ENCODE data around the gene NAALADL2. TPM values are rescaled to one million over a fixed set of nuclear protein-coding genes. Genes with fewer than 3 reads are reported as not detected.

Gene NAALADL2
- total and polyA plus RNA-seq, 2 of the 4 experiments (the other 2 are of a cell fraction) = 3.8 to 19.2 TPM

DNA sequence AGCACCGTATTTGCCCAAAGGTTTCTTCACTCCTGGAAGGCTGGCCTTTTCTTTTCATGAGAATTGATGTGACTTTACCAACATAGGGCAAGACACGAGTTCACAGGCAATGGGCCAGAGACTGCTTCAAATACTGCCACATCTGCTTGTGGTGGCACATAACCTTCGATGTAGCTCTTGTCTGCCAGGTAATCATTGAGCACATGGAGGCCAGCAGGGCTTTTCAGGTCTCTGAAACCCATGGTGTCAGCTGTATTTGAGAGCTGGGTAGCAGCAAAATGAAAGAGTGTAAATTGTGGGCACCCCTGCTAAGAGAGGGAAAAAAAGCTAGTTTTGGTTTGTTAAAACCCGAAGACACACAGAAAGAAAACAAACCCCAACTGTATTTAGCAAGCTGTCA lies 200.7 kb downstream of the NAALADL2 start:
- H3K9me1 ChIP-seq (ENCODE audit: insufficient read depth, low read length) = 0 out of 2 replicates have a peak, but pooled peaks cover 3% of the 10 kb centered on the region
- intact Hi-C loops (cut with micrococcal nuclease) = no loop called here
- no peak overlapping the region for H3K14ac ChIP-seq (replicated peaks; ENCODE audit: low read depth, low read length)
- no peak overlapping the region for H2AK5ac ChIP-seq (ENCODE audit: low read depth, low read length)
- in situ Hi-C loops (cut with MboI; ENCODE audit: low sequenced_read_pairs) = no loop called here
- no peaks in the 10 kb centered on the region for H3K27me3 ChIP-seq (ENCODE audit: control insufficient read depth, insufficient read depth, low read length)
- H3K79me1 ChIP-seq (ENCODE audit: low read depth in 1 of 2, low read length in 2 of 2) = no peaks in the 10 kb centered on the region
- H3K4ac ChIP-seq (ENCODE audit: low read depth, low read length) = no peak overlapping the region
- POLR2A ChIA-PET (ENCODE audit: unreplicated experiment) = no interaction called here
- H3K56ac ChIP-seq (ENCODE audit: extremely low read depth, insufficient read depth, low read length) = no peak overlapping the region
- H3K9ac ChIP-seq (ENCODE audit: low read depth, low read length) = no peak overlapping the region
- no peak overlapping the region for H2BK15ac ChIP-seq (ENCODE audit: low read depth, low read length)
- no peaks in the 10 kb centered on the region for H4K20me1 ChIP-seq (ENCODE audit: insufficient read depth, low read length)
- H2BK20ac ChIP-seq (ENCODE audit: low read depth, low read length) = no peak overlapping the region
- H2BK120ac ChIP-seq (ENCODE audit: low read depth, low read length) = no peak overlapping the region
- H2AK9ac ChIP-seq (replicated peaks; ENCODE audit: low read depth, low read length, poor library complexity) = no peak overlapping the region
- H3K23ac ChIP-seq (ENCODE audit: low read depth, low read length) = no peak overlapping the region
- no CpG with 5 or more reads among the region's 4 CpGs for WGBS, 2 experiments (ENCODE audit: extremely low coverage in 2 of 2, insufficient read length in 1 of 2)
- no peak overlapping the region for H3K27ac ChIP-seq (ENCODE audit: insufficient read depth, low read length)
- H2AFZ ChIP-seq (replicated peaks; ENCODE audit: low read length, poor library complexity) = no peak overlapping the region
- H3K4me1 ChIP-seq (ENCODE audit: control insufficient read depth, insufficient read depth, low read length) = peaks cover 4% of the 10 kb centered on the region
- TF ChIP-seq MXI1 (IDR thresholded peaks at IDR 0.05; ENCODE audit: borderline replicate concordance, low read depth, low read length) = no peak
- TF ChIP-seq CEBPB (IDR thresholded peaks at IDR 0.05; ENCODE audit: low read depth, low read length) = no peak
- no peak for TF ChIP-seq RCOR1 (IDR thresholded peaks at IDR 0.05; ENCODE audit: insufficient replicate concordance, low read length)
- TF ChIP-seq, protein P1, sequence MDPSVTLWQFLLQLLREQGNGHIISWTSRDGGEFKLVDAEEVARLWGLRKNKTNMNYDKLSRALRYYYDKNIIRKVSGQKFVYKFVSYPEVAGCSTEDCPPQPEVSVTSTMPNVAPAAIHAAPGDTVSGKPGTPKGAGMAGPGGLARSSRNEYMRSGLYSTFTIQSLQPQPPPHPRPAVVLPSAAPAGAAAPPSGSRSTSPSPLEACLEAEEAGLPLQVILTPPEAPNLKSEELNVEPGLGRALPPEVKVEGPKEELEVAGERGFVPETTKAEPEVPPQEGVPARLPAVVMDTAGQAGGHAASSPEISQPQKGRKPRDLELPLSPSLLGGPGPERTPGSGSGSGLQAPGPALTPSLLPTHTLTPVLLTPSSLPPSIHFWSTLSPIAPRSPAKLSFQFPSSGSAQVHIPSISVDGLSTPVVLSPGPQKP (IDR thresholded peaks at IDR 0.05; ENCODE audit: borderline replicate concordance, low read depth, low read length) = no peak
- no peak for TF ChIP-seq RFX5 (IDR thresholded peaks at IDR 0.05; ENCODE audit: low read depth, low read length)
- TF ChIP-seq CHD1 (IDR thresholded peaks at IDR 0.05; ENCODE audit: low read depth, low read length) = no peak
- TF ChIP-seq, protein P2, sequence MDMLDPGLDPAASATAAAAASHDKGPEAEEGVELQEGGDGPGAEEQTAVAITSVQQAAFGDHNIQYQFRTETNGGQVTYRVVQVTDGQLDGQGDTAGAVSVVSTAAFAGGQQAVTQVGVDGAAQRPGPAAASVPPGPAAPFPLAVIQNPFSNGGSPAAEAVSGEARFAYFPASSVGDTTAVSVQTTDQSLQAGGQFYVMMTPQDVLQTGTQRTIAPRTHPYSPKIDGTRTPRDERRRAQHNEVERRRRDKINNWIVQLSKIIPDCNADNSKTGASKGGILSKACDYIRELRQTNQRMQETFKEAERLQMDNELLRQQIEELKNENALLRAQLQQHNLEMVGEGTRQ (IDR thresholded peaks at IDR 0.05; ENCODE audit: low read depth, low read length) = no peak
- TF ChIP-seq POLR2A (IDR thresholded peaks at IDR 0.05; ENCODE audit: low read depth, low read length) = no peak
- TF ChIP-seq NFE2L2 (IDR thresholded peaks at IDR 0.05; ENCODE audit: low read depth, low read length) = no peak
- TF ChIP-seq MAZ (IDR thresholded peaks at IDR 0.05; ENCODE audit: borderline replicate concordance, low read depth, low read length) = no peak
- no peak for TF ChIP-seq BHLHE40 (IDR thresholded peaks at IDR 0.05; ENCODE audit: low read depth, low read length)
- TF ChIP-seq, protein P3, sequence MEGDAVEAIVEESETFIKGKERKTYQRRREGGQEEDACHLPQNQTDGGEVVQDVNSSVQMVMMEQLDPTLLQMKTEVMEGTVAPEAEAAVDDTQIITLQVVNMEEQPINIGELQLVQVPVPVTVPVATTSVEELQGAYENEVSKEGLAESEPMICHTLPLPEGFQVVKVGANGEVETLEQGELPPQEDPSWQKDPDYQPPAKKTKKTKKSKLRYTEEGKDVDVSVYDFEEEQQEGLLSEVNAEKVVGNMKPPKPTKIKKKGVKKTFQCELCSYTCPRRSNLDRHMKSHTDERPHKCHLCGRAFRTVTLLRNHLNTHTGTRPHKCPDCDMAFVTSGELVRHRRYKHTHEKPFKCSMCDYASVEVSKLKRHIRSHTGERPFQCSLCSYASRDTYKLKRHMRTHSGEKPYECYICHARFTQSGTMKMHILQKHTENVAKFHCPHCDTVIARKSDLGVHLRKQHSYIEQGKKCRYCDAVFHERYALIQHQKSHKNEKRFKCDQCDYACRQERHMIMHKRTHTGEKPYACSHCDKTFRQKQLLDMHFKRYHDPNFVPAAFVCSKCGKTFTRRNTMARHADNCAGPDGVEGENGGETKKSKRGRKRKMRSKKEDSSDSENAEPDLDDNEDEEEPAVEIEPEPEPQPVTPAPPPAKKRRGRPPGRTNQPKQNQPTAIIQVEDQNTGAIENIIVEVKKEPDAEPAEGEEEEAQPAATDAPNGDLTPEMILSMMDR (conservative IDR thresholded peaks at IDR 0.05; ENCODE audit: low read depth, low read length) = no peak
- TF ChIP-seq RAD21 (IDR thresholded peaks at IDR 0.05; ENCODE audit: low read length) = no peak
- TF ChIP-seq MAFK (IDR thresholded peaks at IDR 0.05; ENCODE audit: low read depth, low read length) = no peak
- TF ChIP-seq FOS (IDR thresholded peaks at IDR 0.05; ENCODE audit: low read depth, low read length) = no peak
- TF ChIP-seq SMC3 (IDR thresholded peaks at IDR 0.05; ENCODE audit: low read depth, low read length) = no peak
- H3K4me3 ChIP-seq (ENCODE audit: insufficient read depth, low read depth, low read length) = no peak overlapping the region
- H3K36me3 ChIP-seq (ENCODE audit: control insufficient read depth, insufficient read depth, low read length) = no peaks in the 10 kb centered on the region
- H4K91ac ChIP-seq (ENCODE audit: insufficient read depth, low read depth, low read length) = no peak overlapping the region
- H2BK5ac ChIP-seq (ENCODE audit: low read depth, low read length, poor library complexity, severe bottlenecking) = no peak overlapping the region
- no peak overlapping the region for H4K8ac ChIP-seq (ENCODE audit: low read depth in 2 of 2, low read length in 2 of 2)
- CTCF ChIA-PET = interaction anchor here (0.6 to 0.8 kb wide), 2 partner anchors 19 to 1371 kb away, joined by 3 to 4 read pairs; no protein-coding TSS in a partner anchor
- BruUV-seq (replicated peaks) = no TSS peak
- no peak overlapping the region for H3K18ac ChIP-seq (ENCODE audit: low read depth, low read length)
- H3K4me2 ChIP-seq (ENCODE audit: low read depth, low read length) = no peak overlapping the region
- DNase-seq = no peak
- peak overlapping the region; percentile 58; the same call in 1 of the 2 replicates for H4K5ac ChIP-seq (ENCODE audit: low read depth, low read length)
- ATAC-seq (ENCODE audit: low read depth) = no peak
- dilution Hi-C loops (cut with HindIII; ENCODE audit: low sequenced_read_pairs, unreplicated experiment) = no loop called here
- peaks cover 6% of the 10 kb centered on the region for H3K9me3 ChIP-seq (ENCODE audit: control insufficient read depth, insufficient read depth, low read length)

Data from IMR-90 (cell line).